ENCODE data around the gene MAP7. TPM values are rescaled to one million over a fixed set of nuclear protein-coding genes. Genes with fewer than 3 reads are reported as not detected.

Gene MAP7
- total and polyA plus RNA-seq, 2 experiments from 2014 or later = 44.7 to 49.2 TPM

DNA sequence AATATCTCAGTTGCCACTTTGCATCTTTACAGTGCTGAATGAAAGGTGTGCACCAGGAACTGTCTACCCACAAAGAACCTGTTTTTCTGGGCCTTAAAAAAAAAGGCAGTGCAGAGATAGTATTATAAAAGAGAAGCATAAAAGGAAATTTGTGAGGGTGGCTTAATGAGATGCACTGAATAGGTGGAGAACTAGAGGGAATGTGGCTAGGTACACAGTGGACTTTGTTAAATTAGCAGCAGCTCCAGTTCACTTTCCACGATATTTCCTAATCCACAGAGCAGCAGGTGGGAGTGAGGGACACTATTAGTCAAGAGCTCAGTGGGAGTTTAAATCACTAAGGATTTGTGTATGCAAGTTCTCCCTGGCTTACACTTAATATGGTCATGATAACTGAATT lies 38.8 kb downstream of the MAP7 start:
- no peak overlapping the region for H3K4me2 ChIP-seq
- DNase-seq (ENCODE audit: low spot score) (no peak), ATAC-seq (no peak)
- TF ChIP-seq, protein P1, sequence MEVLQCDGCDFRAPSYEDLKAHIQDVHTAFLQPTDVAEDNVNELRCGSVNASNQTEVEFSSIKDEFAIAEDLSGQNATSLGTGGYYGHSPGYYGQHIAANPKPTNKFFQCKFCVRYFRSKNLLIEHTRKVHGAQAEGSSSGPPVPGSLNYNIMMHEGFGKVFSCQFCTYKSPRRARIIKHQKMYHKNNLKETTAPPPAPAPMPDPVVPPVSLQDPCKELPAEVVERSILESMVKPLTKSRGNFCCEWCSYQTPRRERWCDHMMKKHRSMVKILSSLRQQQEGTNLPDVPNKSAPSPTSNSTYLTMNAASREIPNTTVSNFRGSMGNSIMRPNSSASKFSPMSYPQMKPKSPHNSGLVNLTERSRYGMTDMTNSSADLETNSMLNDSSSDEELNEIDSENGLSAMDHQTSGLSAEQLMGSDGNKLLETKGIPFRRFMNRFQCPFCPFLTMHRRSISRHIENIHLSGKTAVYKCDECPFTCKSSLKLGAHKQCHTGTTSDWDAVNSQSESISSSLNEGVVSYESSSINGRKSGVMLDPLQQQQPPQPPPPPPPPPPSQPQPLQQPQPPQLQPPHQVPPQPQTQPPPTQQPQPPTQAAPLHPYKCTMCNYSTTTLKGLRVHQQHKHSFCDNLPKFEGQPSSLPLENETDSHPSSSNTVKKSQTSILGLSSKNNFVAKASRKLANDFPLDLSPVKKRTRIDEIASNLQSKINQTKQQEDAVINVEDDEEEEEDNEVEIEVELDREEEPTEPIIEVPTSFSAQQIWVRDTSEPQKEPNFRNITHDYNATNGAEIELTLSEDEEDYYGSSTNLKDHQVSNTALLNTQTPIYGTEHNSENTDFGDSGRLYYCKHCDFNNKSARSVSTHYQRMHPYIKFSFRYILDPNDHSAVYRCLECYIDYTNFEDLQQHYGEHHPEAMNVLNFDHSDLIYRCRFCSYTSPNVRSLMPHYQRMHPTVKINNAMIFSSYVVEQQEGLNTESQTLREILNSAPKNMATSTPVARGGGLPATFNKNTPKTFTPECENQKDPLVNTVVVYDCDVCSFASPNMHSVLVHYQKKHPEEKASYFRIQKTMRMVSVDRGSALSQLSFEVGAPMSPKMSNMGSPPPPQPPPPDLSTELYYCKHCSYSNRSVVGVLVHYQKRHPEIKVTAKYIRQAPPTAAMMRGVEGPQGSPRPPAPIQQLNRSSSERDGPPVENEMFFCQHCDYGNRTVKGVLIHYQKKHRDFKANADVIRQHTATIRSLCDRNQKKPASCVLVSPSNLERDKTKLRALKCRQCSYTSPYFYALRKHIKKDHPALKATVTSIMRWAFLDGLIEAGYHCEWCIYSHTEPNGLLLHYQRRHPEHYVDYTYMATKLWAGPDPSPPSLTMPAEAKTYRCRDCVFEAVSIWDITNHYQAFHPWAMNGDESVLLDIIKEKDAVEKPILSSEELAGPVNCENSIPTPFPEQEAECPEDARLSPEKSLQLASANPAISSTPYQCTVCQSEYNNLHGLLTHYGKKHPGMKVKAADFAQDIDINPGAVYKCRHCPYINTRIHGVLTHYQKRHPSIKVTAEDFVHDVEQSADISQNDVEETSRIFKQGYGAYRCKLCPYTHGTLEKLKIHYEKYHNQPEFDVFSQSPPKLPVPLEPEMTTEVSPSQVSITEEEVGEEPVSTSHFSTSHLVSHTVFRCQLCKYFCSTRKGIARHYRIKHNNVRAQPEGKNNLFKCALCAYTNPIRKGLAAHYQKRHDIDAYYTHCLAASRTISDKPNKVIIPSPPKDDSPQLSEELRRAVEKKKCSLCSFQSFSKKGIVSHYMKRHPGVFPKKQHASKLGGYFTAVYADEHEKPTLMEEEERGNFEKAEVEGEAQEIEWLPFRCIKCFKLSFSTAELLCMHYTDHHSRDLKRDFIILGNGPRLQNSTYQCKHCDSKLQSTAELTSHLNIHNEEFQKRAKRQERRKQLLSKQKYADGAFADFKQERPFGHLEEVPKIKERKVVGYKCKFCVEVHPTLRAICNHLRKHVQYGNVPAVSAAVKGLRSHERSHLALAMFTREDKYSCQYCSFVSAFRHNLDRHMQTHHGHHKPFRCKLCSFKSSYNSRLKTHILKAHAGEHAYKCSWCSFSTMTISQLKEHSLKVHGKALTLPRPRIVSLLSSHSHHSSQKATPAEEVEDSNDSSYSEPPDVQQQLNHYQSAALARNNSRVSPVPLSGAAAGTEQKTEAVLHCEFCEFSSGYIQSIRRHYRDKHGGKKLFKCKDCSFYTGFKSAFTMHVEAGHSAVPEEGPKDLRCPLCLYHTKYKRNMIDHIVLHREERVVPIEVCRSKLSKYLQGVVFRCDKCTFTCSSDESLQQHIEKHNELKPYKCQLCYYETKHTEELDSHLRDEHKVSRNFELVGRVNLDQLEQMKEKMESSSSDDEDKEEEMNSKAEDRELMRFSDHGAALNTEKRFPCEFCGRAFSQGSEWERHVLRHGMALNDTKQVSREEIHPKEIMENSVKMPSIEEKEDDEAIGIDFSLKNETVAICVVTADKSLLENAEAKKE (CRISPR knock-in tag; IDR thresholded peaks at IDR 0.05) = no peak
- TF ChIP-seq ZNF114 (CRISPR knock-in tag; IDR thresholded peaks at IDR 0.05) = no peak
- TF ChIP-seq, protein P2, sequence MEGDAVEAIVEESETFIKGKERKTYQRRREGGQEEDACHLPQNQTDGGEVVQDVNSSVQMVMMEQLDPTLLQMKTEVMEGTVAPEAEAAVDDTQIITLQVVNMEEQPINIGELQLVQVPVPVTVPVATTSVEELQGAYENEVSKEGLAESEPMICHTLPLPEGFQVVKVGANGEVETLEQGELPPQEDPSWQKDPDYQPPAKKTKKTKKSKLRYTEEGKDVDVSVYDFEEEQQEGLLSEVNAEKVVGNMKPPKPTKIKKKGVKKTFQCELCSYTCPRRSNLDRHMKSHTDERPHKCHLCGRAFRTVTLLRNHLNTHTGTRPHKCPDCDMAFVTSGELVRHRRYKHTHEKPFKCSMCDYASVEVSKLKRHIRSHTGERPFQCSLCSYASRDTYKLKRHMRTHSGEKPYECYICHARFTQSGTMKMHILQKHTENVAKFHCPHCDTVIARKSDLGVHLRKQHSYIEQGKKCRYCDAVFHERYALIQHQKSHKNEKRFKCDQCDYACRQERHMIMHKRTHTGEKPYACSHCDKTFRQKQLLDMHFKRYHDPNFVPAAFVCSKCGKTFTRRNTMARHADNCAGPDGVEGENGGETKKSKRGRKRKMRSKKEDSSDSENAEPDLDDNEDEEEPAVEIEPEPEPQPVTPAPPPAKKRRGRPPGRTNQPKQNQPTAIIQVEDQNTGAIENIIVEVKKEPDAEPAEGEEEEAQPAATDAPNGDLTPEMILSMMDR (conservative IDR thresholded peaks at IDR 0.05; ENCODE audit: low read depth in 2 of 2) = no peak
- no peak for TF ChIP-seq STAT1 (IDR thresholded peaks at IDR 0.05; ENCODE audit: unreplicated experiment)
- TF ChIP-seq, protein P3, sequence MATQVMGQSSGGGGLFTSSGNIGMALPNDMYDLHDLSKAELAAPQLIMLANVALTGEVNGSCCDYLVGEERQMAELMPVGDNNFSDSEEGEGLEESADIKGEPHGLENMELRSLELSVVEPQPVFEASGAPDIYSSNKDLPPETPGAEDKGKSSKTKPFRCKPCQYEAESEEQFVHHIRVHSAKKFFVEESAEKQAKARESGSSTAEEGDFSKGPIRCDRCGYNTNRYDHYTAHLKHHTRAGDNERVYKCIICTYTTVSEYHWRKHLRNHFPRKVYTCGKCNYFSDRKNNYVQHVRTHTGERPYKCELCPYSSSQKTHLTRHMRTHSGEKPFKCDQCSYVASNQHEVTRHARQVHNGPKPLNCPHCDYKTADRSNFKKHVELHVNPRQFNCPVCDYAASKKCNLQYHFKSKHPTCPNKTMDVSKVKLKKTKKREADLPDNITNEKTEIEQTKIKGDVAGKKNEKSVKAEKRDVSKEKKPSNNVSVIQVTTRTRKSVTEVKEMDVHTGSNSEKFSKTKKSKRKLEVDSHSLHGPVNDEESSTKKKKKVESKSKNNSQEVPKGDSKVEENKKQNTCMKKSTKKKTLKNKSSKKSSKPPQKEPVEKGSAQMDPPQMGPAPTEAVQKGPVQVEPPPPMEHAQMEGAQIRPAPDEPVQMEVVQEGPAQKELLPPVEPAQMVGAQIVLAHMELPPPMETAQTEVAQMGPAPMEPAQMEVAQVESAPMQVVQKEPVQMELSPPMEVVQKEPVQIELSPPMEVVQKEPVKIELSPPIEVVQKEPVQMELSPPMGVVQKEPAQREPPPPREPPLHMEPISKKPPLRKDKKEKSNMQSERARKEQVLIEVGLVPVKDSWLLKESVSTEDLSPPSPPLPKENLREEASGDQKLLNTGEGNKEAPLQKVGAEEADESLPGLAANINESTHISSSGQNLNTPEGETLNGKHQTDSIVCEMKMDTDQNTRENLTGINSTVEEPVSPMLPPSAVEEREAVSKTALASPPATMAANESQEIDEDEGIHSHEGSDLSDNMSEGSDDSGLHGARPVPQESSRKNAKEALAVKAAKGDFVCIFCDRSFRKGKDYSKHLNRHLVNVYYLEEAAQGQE (IDR thresholded peaks at IDR 0.05; ENCODE audit: unreplicated experiment) = no peak
- no peak for TF ChIP-seq CREB1 (CRISPR knock-in tag; IDR thresholded peaks at IDR 0.05; ENCODE audit: low read depth)
- Mint-ChIP-seq H3K9me3 (no peaks in the 10 kb centered on the region), H3K27ac (peak overlapping the region; percentile 92), H3K36me3 (ENCODE audit: low read depth) (peaks cover 32% of the 10 kb centered on the region), H3K4me3 (no peak overlapping the region), H3K4me1 (peaks cover 28% of the 10 kb centered on the region), H3K27me3 (ENCODE audit: insufficient read depth, low read depth, poor library complexity) (no peaks in the 10 kb centered on the region)
- no peak overlapping the region for H3K27ac ChIP-seq (ENCODE audit: low read depth)
- H2AFZ ChIP-seq = no peak overlapping the region
- H3K36me3 ChIP-seq (ENCODE audit: insufficient read depth) = no peaks in the 10 kb centered on the region
- H3K4me3 ChIP-seq = no peak overlapping the region
- H3K4me1 ChIP-seq (ENCODE audit: insufficient read depth) = peaks cover 13% of the 10 kb centered on the region
- no peaks in the 10 kb centered on the region for H3K27me3 ChIP-seq (ENCODE audit: insufficient read depth)
- peaks cover 93% of the 10 kb centered on the region for H3K79me2 ChIP-seq (replicated peaks; ENCODE audit: insufficient read depth)
- no peaks in the 10 kb centered on the region for H3F3A ChIP-seq (replicated peaks; ENCODE audit: low read depth)
- H3K9me2 ChIP-seq (ENCODE audit: insufficient read depth) = no peaks in the 10 kb centered on the region
- H4K20me1 ChIP-seq (replicated peaks; ENCODE audit: insufficient read depth) = no peaks in the 10 kb centered on the region; the same call in 1 of the 2 replicates
